PC-9 (cell line): ENCODE results near the gene SCIN. TPM values are rescaled to one million over a fixed set of nuclear protein-coding genes. Genes with fewer than 3 reads are reported as not detected.

Experiments used
- BruUV-seq: library from RNA; stranded (reverse); fragments of 400-500 nt; replicated peaks from 2 replicates; lab custom pipeline; 2021; lab: Mats Ljungman, UMichigan
- CTCF ChIA-PET: fragments of 300-600 bp; sonication (Branson Sonifier 250); formaldehyde crosslinking; loops from one replicate; lab custom pipeline; 2022; ENCODE audit warnings: antibody characterized with exemption; lab: Charles Lee
- POLR2A ChIA-PET: fragments of 300-600 bp; sonication (Branson Sonifier 250); formaldehyde crosslinking; loops from one replicate; lab custom pipeline; 2022; ENCODE audit warnings: antibody characterized with exemption; ENCODE audit not compliant: unreplicated experiment; lab: Charles Lee
- DNase-seq, 2 experiments: peaks; one replicate each; pipeline versions ENCODE4 v3.0.0 to v3.0.0-alpha.2; 2015 to 2022; ENCODE audit warnings: mixed read lengths in 1 of 2
- H2AFZ ChIP-seq: fragments of 200-600 bp; sonication (generic); 2 replicates; pipeline ENCODE4 v1.8.1; 2017; ENCODE audit warnings: antibody characterized with exemption
- H3F3A ChIP-seq: fragments of 200-600 bp; sonication (generic); 2 replicates; pipeline ENCODE4 v1.8.1; 2017; ENCODE audit warnings: antibody characterized with exemption, mild to moderate bottlenecking, low read depth; ENCODE audit not compliant: insufficient read depth
- H3K27ac ChIP-seq: fragments of 200-600 bp; sonication (generic); 2 replicates; pipeline ENCODE4 v1.6.1; 2016; ENCODE audit warnings: mixed run types
- H3K27me3 ChIP-seq: fragments of 200-600 bp; sonication (generic); 2 replicates; pipeline ENCODE4 v1.6.1; 2016; ENCODE audit warnings: low read depth, mixed run types; ENCODE audit not compliant: insufficient read depth
- H3K36me3 ChIP-seq: fragments of 200-600 bp; sonication (generic); 2 replicates; pipeline ENCODE4 v1.6.1; 2016; ENCODE audit warnings: low read depth, mixed run types
- H3K4me1 ChIP-seq: fragments of 200-600 bp; sonication (generic); replicated peaks from 2 replicates; pipeline ENCODE4 v1.6.1; 2016; ENCODE audit warnings: mixed run types; ENCODE audit not compliant: insufficient read depth
- H3K4me2 ChIP-seq: fragments of 200-600 bp; sonication (generic); 2 replicates; pipeline ENCODE4 v1.6.1; 2017; ENCODE audit warnings: mixed run types
- H3K4me3 ChIP-seq: fragments of 200-600 bp; sonication (generic); 2 replicates; pipeline ENCODE4 v1.6.1; 2016; ENCODE audit warnings: mixed run types
- H3K79me2 ChIP-seq: fragments of 200-600 bp; sonication (generic); 2 replicates; pipeline ENCODE4 v1.6.1; 2017; ENCODE audit warnings: low read depth, mixed run types
- H3K9me2 ChIP-seq: fragments of 200-600 bp; sonication (generic); 2 replicates; pipeline ENCODE4 v1.8.1; 2017; ENCODE audit warnings: mild to moderate bottlenecking; ENCODE audit not compliant: insufficient read depth
- H3K9me3 ChIP-seq: fragments of 200-600 bp; sonication (generic); 2 replicates; pipeline ENCODE4 v1.8.1; 2016; ENCODE audit warnings: low read depth; ENCODE audit not compliant: insufficient read depth
- H4K20me1 ChIP-seq: fragments of 200-600 bp; sonication (generic); 2 replicates; pipeline ENCODE4 v1.8.1; 2017; ENCODE audit not compliant: insufficient read depth
- CTCF ChIP-seq: fragments of 200-600 bp; sonication (generic); conservative IDR thresholded peaks from 2 replicates; pipeline ENCODE4 v1.6.1; 2017; ENCODE audit warnings: mixed run types, antibody characterized with exemption, mild to moderate bottlenecking, moderate library complexity
- EZH2 ChIP-seq: fragments of 200-600 bp; sonication (generic); IDR thresholded peaks from 2 replicates; pipeline ENCODE4 v1.8.0; 2017; ENCODE audit warnings: antibody characterized with exemption, low read depth
- intact Hi-C: fragments of 100-400 bp; cut with micrococcal nuclease; formaldehyde crosslinking; loops from one replicate; pipeline ENCODE4 v1.10.0; 2022; ENCODE audit not compliant: unreplicated experiment
- total RNA-seq: library from RNA; stranded (reverse); gene quantifications from 2 replicates; pipeline ENCODE4 v1.2.3, GENCODE V29; 2021

Gene SCIN
- total RNA-seq, 1 experiment from 2014 or later: 0.92 TPM

GRCh38 chr7:12650080-12650479 is 79.6 kb downstream of the SCIN start:
- intact Hi-C loops: no loop called here
- H3K79me2 ChIP-seq: no peaks in the 10 kb centered on the region
- no peak for DNase-seq
- H3K4me3 ChIP-seq: no peak overlapping the region
- H3K4me2 ChIP-seq: no peak overlapping the region
- peaks cover 16% of the 10 kb centered on the region; the same call in 1 of the 2 replicates for H3F3A ChIP-seq
- H3K36me3 ChIP-seq: no peaks in the 10 kb centered on the region
- TF ChIP-seq CTCF (no peak), EZH2 (no peak)
- no peaks in the 10 kb centered on the region; the same call in 1 of the 2 replicates for H3K9me3 ChIP-seq
- H4K20me1 ChIP-seq: no peaks in the 10 kb centered on the region
- no TSS peak for BruUV-seq
- no peak overlapping the region for H3K27ac ChIP-seq
- no peaks in the 10 kb centered on the region for H3K9me2 ChIP-seq
- H2AFZ ChIP-seq: no peak overlapping the region
- ChIA-PET POLR2A (no interaction called here), CTCF (no interaction called here)
- peaks cover 34% of the 10 kb centered on the region for H3K4me1 ChIP-seq
- no peaks in the 10 kb centered on the region for H3K27me3 ChIP-seq

GRCh38 chr7:12653110-12653509 is 82.6 kb downstream of the SCIN start:
- Histone ChIP-seq H4K20me1 (no peaks in the 10 kb centered on the region), H3K27ac (no peak overlapping the region), H3F3A (0 out of 2 replicates have a peak, but pooled peaks cover 5% of the 10 kb centered on the region), H3K9me2 (no peaks in the 10 kb centered on the region), H3K9me3 (no peaks in the 10 kb centered on the region; the same call in 1 of the 2 replicates), H3K4me3 (no peak overlapping the region), H3K4me1 (peaks cover 18% of the 10 kb centered on the region), H2AFZ (no peak overlapping the region), H3K36me3 (no peaks in the 10 kb centered on the region), H3K27me3 (no peaks in the 10 kb centered on the region), H3K4me2 (no peak overlapping the region), H3K79me2 (no peaks in the 10 kb centered on the region)
- no peak for DNase-seq
- TF ChIP-seq CTCF (no peak), EZH2 (no peak)
- BruUV-seq: no TSS peak
- intact Hi-C loops: no loop called here
- POLR2A ChIA-PET: no interaction called here
- CTCF ChIA-PET: no interaction called here

GRCh38 chr7:12653518-12653917 is 83.0 kb downstream of the SCIN start:
- H3K27ac ChIP-seq: no peak overlapping the region
- H3K36me3 ChIP-seq: no peaks in the 10 kb centered on the region
- no peaks in the 10 kb centered on the region for H4K20me1 ChIP-seq
- no peak overlapping the region for H3K4me2 ChIP-seq
- no peaks in the 10 kb centered on the region; the same call in 1 of the 2 replicates for H3K9me3 ChIP-seq
- no peaks in the 10 kb centered on the region for H3K27me3 ChIP-seq
- H2AFZ ChIP-seq: no peak overlapping the region
- DNase-seq: no peak
- H3K79me2 ChIP-seq: no peaks in the 10 kb centered on the region
- peaks cover 14% of the 10 kb centered on the region for H3K4me1 ChIP-seq
- no TSS peak for BruUV-seq
- no peaks in the 10 kb centered on the region for H3K9me2 ChIP-seq
- ChIA-PET CTCF (no interaction called here), POLR2A (no interaction called here)
- no peak for TF ChIP-seq EZH2
- TF ChIP-seq CTCF: no peak
- H3K4me3 ChIP-seq: no peak overlapping the region
- 0 out of 2 replicates have a peak, but pooled peaks cover under 1% of the 10 kb centered on the region for H3F3A ChIP-seq
- intact Hi-C loops: no loop called here
